HL-60 (cell line): ENCODE results near the gene RAB23.

Experiments used
- DNase-seq, 2 experiments: peaks; one replicate each; pipeline ENCODE4 v3.0.0-alpha.2; 2010 to 2020; ENCODE audit warnings: low read depth in 1 of 2, low spot score in 1 of 2
- H3K27ac ChIP-seq: fragments of 250-450 bp; sonication (Bioruptor Pico); replicated peaks from 2 replicates; pipeline ENCODE4 v1.5.1; 2020; ENCODE audit warnings: mild to moderate bottlenecking, moderate library complexity
- H3K27me3 ChIP-seq: fragments of 250-450 bp; sonication (Bioruptor Pico); 2 replicates; pipeline ENCODE4 v1.5.1; 2021; ENCODE audit warnings: mild to moderate bottlenecking, moderate library complexity; ENCODE audit not compliant: insufficient read depth, poor library complexity, severe bottlenecking
- H3K4me3 ChIP-seq: replicated peaks from 2 replicates; pipeline ENCODE4 v1.5.1; 2011; ENCODE audit warnings: mild to moderate bottlenecking, control low read depth, low read length; ENCODE audit not compliant: insufficient read depth
- CTCF ChIP-seq: IDR thresholded peaks from one replicate; pipeline ENCODE4 v1.5.1; 2011; ENCODE audit warnings: low read length, control low read depth, inconsistent platforms; ENCODE audit not compliant: insufficient read depth
- GABPA ChIP-seq: IDR thresholded peaks from 2 replicates; pipeline ENCODE4 v1.6.1; 2012; ENCODE audit warnings: low read depth
- POLR2AphosphoS5 ChIP-seq: IDR thresholded peaks from 2 replicates; pipeline ENCODE4 v1.6.1; 2012; ENCODE audit warnings: low read depth
- REST ChIP-seq: IDR thresholded peaks from 2 replicates; pipeline ENCODE4 v1.6.1; 2012; ENCODE audit warnings: low read depth; ENCODE audit not compliant: insufficient replicate concordance
- SPI1 ChIP-seq: IDR thresholded peaks from 2 replicates; pipeline ENCODE4 v1.6.1; 2012; ENCODE audit warnings: low read depth, mild to moderate bottlenecking, borderline replicate concordance

Gene RAB23

GRCh38 chr6:57262488-57262887 lies 40.4 kb upstream of the RAB23 start:
- TF ChIP-seq POLR2AphosphoS5 (no peak), REST (no peak), CTCF (no peak), GABPA (no peak)
- Histone ChIP-seq H3K27ac (no peak overlapping the region), H3K27me3 (no peaks in the 10 kb centered on the region), H3K4me3 (no peak overlapping the region)
- no peak for DNase-seq

GRCh38 chr6:57261926-57262325 lies 39.8 kb upstream of the RAB23 start:
- no peak overlapping the region for H3K4me3 ChIP-seq
- no peak overlapping the region for H3K27ac ChIP-seq
- no peak for DNase-seq
- no peaks in the 10 kb centered on the region for H3K27me3 ChIP-seq
- no peak for TF ChIP-seq SPI1
- no peak for TF ChIP-seq CTCF
- no peak for TF ChIP-seq REST
- no peak for TF ChIP-seq POLR2AphosphoS5
- no peak for TF ChIP-seq GABPA

- H3K27me3 ChIP-seq = no peaks in the 10 kb centered on the region
- TF ChIP-seq POLR2AphosphoS5 = no peak
- H3K4me3 ChIP-seq = no peak overlapping the region
- H3K27ac ChIP-seq = no peak overlapping the region
- DNase-seq = no peak
Observed at GRCh38 chr6:57259064-57259463, 37.0 kb upstream of the RAB23 start.

- no peak for DNase-seq
- TF ChIP-seq REST = no peak
- no peak for TF ChIP-seq GABPA
- TF ChIP-seq CTCF = no peak
- TF ChIP-seq POLR2AphosphoS5 = no peak
- TF ChIP-seq SPI1 = no peak
- Histone ChIP-seq H3K4me3 (no peak overlapping the region), H3K27me3 (no peaks in the 10 kb centered on the region), H3K27ac (no peak overlapping the region)
Observed at GRCh38 chr6:57257911-57258541, 35.9 kb upstream of the RAB23 start.
